WTC11 (cell line): ENCODE results near the gene CD244. TPM values are rescaled to one million over a fixed set of nuclear protein-coding genes. Genes with fewer than 3 reads are reported as not detected.

Source experiments
- ATAC-seq: fragments of 200-7000 bp; cut with Tn5 transposase; 2 replicates; pipeline ENCODE4 v1.10.0; 2021; ENCODE audit warnings: mild to moderate bottlenecking, moderate library complexity
- CTCF ChIA-PET: fragments of 300-600 bp; sonication (Branson Sonifier 250); formaldehyde crosslinking; loops from one replicate; lab custom pipeline; 2021; ENCODE audit warnings: antibody characterized with exemption; lab: Charles Lee
- POLR2A ChIA-PET: fragments of 350-600 bp; sonication (Branson Sonifier 250); formaldehyde crosslinking; loops from one replicate; lab custom pipeline; 2021; ENCODE audit warnings: antibody characterized with exemption; lab: Charles Lee
- DNase-seq: peaks from one replicate; pipeline ENCODE4 v3.0.0; 2021; ENCODE audit warnings: low spot score
- H3K27ac Mint-ChIP-seq: 2 replicates; pipeline ENCODE4 v1.8.0; 2021; ENCODE audit warnings: mixed read lengths
- H3K27me3 Mint-ChIP-seq: 2 replicates; pipeline ENCODE4 v1.8.0; 2021; ENCODE audit warnings: low read depth, mild to moderate bottlenecking, moderate library complexity, mixed read lengths
- H3K36me3 Mint-ChIP-seq: 2 replicates; pipeline ENCODE4 v1.8.0; 2021; ENCODE audit warnings: mixed read lengths
- H3K4me1 Mint-ChIP-seq: 2 replicates; pipeline ENCODE4 v1.8.0; 2022; ENCODE audit warnings: mixed read lengths
- H3K4me3 Mint-ChIP-seq: 2 replicates; pipeline ENCODE4 v1.8.0; 2021; ENCODE audit warnings: mild to moderate bottlenecking, moderate library complexity, mixed read lengths
- H3K9me3 Mint-ChIP-seq: 2 replicates; pipeline ENCODE4 v1.8.0; 2021; ENCODE audit warnings: mixed read lengths
- ATF2 ChIP-seq: sonication (generic); formaldehyde crosslinking; IDR thresholded peaks from 2 replicates; pipeline ENCODE4 v1.8.1; 2022; ENCODE audit warnings: low read depth, missing genetic modification reagents, borderline replicate concordance
- CREB1 ChIP-seq: sonication (generic); formaldehyde crosslinking; IDR thresholded peaks from 2 replicates; pipeline ENCODE4 v1.8.0; 2023; ENCODE audit warnings: mild to moderate bottlenecking, missing genetic modification reagents
- EMX1 ChIP-seq: fragments of 250-450 bp; sonication (Bioruptor Pico); IDR thresholded peaks from 2 replicates; pipeline ENCODE4 v1.8.0; 2021; ENCODE audit warnings: mild to moderate bottlenecking
- GABPB1 ChIP-seq: sonication (generic); formaldehyde crosslinking; IDR thresholded peaks from 2 replicates; pipeline ENCODE4 v1.8.1; 2023; ENCODE audit warnings: mild to moderate bottlenecking, missing genetic modification reagents
- GRHL2 ChIP-seq: fragments of 250-450 bp; sonication (Bioruptor Pico); IDR thresholded peaks from 2 replicates; pipeline ENCODE4 v1.8.0; 2022; ENCODE audit warnings: mild to moderate bottlenecking, moderate library complexity; ENCODE audit not compliant: insufficient replicate concordance, severe bottlenecking
- MYBL2 ChIP-seq: sonication (generic); formaldehyde crosslinking; IDR thresholded peaks from 2 replicates; pipeline ENCODE4 v1.8.1; 2023; ENCODE audit warnings: mild to moderate bottlenecking, moderate library complexity, missing genetic modification reagents
- NFE2L1 ChIP-seq: sonication (generic); formaldehyde crosslinking; IDR thresholded peaks from 2 replicates; pipeline ENCODE4 v1.8.1; 2023; ENCODE audit warnings: missing genetic modification reagents
- NFYB ChIP-seq: sonication (generic); formaldehyde crosslinking; conservative IDR thresholded peaks from 2 replicates; pipeline ENCODE4 v1.8.0; 2022; ENCODE audit warnings: low read depth, missing genetic modification reagents
- NR2C2 ChIP-seq: sonication (generic); formaldehyde crosslinking; IDR thresholded peaks from 2 replicates; pipeline ENCODE4 v1.8.0; 2022; ENCODE audit warnings: mild to moderate bottlenecking, missing genetic modification reagents
- NR3C1 ChIP-seq: sonication (generic); formaldehyde crosslinking; conservative IDR thresholded peaks from 2 replicates; pipeline ENCODE4 v1.8.1; 2023; ENCODE audit warnings: low read depth, mild to moderate bottlenecking, missing genetic modification reagents
- OVOL2 ChIP-seq: fragments of 250-450 bp; sonication (Bioruptor Pico); IDR thresholded peaks from 2 replicates; pipeline ENCODE4 v1.9.0; 2021; ENCODE audit warnings: mild to moderate bottlenecking, borderline replicate concordance
- SMAD3 ChIP-seq: sonication (generic); formaldehyde crosslinking; IDR thresholded peaks from 2 replicates; pipeline ENCODE4 v1.8.0; 2022; ENCODE audit warnings: missing genetic modification reagents, mild to moderate bottlenecking, borderline replicate concordance
- TEAD1 ChIP-seq: sonication (generic); formaldehyde crosslinking; IDR thresholded peaks from 2 replicates; pipeline ENCODE4 v1.8.0; 2022; ENCODE audit warnings: mild to moderate bottlenecking, missing genetic modification reagents
- USF2 ChIP-seq: sonication (generic); formaldehyde crosslinking; IDR thresholded peaks from 2 replicates; pipeline ENCODE4 v1.8.1; 2023; ENCODE audit warnings: mild to moderate bottlenecking, missing genetic modification reagents, moderate library complexity
- ZNF396 ChIP-seq: fragments of 250-450 bp; sonication (Bioruptor Pico); IDR thresholded peaks from 2 replicates; pipeline ENCODE4 v1.8.0; 2021; ENCODE audit warnings: mild to moderate bottlenecking, moderate library complexity, borderline replicate concordance
- ZNF671 ChIP-seq: fragments of 250-450 bp; sonication (Bioruptor Pico); IDR thresholded peaks from 2 replicates; pipeline ENCODE4 v1.8.0; 2021; ENCODE audit warnings: mild to moderate bottlenecking
- total RNA-seq: library from RNA; stranded (reverse); gene quantifications from 3 replicates; pipeline ENCODE4 v1.2.3, GENCODE V29; 2021
- TF ChIP-seq, protein P1 (sequence below): sonication (generic); formaldehyde crosslinking; IDR thresholded peaks from 2 replicates; pipeline ENCODE4 v1.8.0; 2023; ENCODE audit warnings: mild to moderate bottlenecking, missing genetic modification reagents
- TF ChIP-seq, protein P2 (sequence below): sonication (generic); formaldehyde crosslinking; IDR thresholded peaks from 2 replicates; pipeline ENCODE4 v1.8.0; 2023; ENCODE audit warnings: missing genetic modification reagents, mild to moderate bottlenecking, borderline replicate concordance
- TF ChIP-seq, protein P3 (sequence below): sonication (generic); formaldehyde crosslinking; IDR thresholded peaks from 2 replicates; pipeline ENCODE4 v1.8.1; 2022; ENCODE audit warnings: low read depth, mild to moderate bottlenecking, moderate library complexity, missing genetic modification reagents, borderline replicate concordance

CD244 gene
- total RNA-seq, 1 experiment from 2014 or later, result not detected

- TF ChIP-seq USF2 (CRISPR knock-in tag) (no peak), EMX1 (CRISPR knock-in tag) (no peak), NFE2L1 (CRISPR knock-in tag) (no peak), SMAD3 (CRISPR knock-in tag) (no peak), NFYB (CRISPR knock-in tag) (no peak), ZNF396 (no peak), GRHL2 (CRISPR knock-in tag) (no peak)
- TF ChIP-seq, protein P1, sequence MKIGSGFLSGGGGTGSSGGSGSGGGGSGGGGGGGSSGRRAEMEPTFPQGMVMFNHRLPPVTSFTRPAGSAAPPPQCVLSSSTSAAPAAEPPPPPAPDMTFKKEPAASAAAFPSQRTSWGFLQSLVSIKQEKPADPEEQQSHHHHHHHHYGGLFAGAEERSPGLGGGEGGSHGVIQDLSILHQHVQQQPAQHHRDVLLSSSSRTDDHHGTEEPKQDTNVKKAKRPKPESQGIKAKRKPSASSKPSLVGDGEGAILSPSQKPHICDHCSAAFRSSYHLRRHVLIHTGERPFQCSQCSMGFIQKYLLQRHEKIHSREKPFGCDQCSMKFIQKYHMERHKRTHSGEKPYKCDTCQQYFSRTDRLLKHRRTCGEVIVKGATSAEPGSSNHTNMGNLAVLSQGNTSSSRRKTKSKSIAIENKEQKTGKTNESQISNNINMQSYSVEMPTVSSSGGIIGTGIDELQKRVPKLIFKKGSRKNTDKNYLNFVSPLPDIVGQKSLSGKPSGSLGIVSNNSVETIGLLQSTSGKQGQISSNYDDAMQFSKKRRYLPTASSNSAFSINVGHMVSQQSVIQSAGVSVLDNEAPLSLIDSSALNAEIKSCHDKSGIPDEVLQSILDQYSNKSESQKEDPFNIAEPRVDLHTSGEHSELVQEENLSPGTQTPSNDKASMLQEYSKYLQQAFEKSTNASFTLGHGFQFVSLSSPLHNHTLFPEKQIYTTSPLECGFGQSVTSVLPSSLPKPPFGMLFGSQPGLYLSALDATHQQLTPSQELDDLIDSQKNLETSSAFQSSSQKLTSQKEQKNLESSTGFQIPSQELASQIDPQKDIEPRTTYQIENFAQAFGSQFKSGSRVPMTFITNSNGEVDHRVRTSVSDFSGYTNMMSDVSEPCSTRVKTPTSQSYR (CRISPR knock-in tag), result no peak
- TF ChIP-seq, protein P2, sequence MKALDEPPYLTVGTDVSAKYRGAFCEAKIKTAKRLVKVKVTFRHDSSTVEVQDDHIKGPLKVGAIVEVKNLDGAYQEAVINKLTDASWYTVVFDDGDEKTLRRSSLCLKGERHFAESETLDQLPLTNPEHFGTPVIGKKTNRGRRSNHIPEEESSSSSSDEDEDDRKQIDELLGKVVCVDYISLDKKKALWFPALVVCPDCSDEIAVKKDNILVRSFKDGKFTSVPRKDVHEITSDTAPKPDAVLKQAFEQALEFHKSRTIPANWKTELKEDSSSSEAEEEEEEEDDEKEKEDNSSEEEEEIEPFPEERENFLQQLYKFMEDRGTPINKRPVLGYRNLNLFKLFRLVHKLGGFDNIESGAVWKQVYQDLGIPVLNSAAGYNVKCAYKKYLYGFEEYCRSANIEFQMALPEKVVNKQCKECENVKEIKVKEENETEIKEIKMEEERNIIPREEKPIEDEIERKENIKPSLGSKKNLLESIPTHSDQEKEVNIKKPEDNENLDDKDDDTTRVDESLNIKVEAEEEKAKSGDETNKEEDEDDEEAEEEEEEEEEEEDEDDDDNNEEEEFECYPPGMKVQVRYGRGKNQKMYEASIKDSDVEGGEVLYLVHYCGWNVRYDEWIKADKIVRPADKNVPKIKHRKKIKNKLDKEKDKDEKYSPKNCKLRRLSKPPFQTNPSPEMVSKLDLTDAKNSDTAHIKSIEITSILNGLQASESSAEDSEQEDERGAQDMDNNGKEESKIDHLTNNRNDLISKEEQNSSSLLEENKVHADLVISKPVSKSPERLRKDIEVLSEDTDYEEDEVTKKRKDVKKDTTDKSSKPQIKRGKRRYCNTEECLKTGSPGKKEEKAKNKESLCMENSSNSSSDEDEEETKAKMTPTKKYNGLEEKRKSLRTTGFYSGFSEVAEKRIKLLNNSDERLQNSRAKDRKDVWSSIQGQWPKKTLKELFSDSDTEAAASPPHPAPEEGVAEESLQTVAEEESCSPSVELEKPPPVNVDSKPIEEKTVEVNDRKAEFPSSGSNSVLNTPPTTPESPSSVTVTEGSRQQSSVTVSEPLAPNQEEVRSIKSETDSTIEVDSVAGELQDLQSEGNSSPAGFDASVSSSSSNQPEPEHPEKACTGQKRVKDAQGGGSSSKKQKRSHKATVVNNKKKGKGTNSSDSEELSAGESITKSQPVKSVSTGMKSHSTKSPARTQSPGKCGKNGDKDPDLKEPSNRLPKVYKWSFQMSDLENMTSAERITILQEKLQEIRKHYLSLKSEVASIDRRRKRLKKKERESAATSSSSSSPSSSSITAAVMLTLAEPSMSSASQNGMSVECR, result no peak
- TF ChIP-seq, protein P3, sequence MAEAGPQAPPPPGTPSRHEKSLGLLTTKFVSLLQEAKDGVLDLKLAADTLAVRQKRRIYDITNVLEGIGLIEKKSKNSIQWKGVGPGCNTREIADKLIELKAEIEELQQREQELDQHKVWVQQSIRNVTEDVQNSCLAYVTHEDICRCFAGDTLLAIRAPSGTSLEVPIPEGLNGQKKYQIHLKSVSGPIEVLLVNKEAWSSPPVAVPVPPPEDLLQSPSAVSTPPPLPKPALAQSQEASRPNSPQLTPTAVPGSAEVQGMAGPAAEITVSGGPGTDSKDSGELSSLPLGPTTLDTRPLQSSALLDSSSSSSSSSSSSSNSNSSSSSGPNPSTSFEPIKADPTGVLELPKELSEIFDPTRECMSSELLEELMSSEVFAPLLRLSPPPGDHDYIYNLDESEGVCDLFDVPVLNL (CRISPR knock-in tag), result no peak
- TF ChIP-seq, all 79 proteins: peak for 0
These were observed 4.2 kb downstream of the CD244 start (continued) for GRCh38 chr1:160858507-160858906.

- TF ChIP-seq ZNF671 (CRISPR knock-in tag) (no peak), ATF2 (CRISPR knock-in tag) (no peak), MYBL2 (CRISPR knock-in tag) (no peak), GRHL2 (CRISPR knock-in tag) (no peak), GABPB1 (CRISPR knock-in tag) (no peak), OVOL2 (CRISPR knock-in tag) (no peak), NR2C2 (CRISPR knock-in tag) (no peak), TEAD1 (CRISPR knock-in tag) (no peak), CREB1 (CRISPR knock-in tag) (no peak), NR3C1 (CRISPR knock-in tag) (no peak), USF2 (CRISPR knock-in tag) (no peak)
- Mint-ChIP-seq H3K4me1 (peaks cover 7% of the 10 kb centered on the region), H3K9me3 (no peaks in the 10 kb centered on the region; the same call in 1 of the 2 replicates)
These were observed 4.6 kb downstream of the CD244 start for GRCh38 chr1:160858097-160858496.

More at GRCh38 chr1:160858097-160858496, 4.6 kb downstream of the CD244 start:
- ChIA-PET CTCF (no interaction called here), POLR2A (no interaction called here)
- no peak for DNase-seq
- Mint-ChIP-seq H3K4me3 (no peak overlapping the region), H3K27ac (no peak overlapping the region), H3K27me3 (no peaks in the 10 kb centered on the region), H3K36me3 (no peaks in the 10 kb centered on the region)
- ATAC-seq, result no peak
